GM06990 (cell line): ENCODE measurements around the gene CAMTA1.

ENCODE experiments used
- DNase-seq: peaks from one replicate; pipeline ENCODE4 v3.0.0-alpha.2; 2011; ENCODE audit not compliant: insufficient read length; ENCODE audit errors: extremely low read depth
- H3K27me3 ChIP-seq: replicated peaks from 2 replicates; pipeline ENCODE4 v1.6.0; 2011; ENCODE audit warnings: low read length; ENCODE audit not compliant: control insufficient read depth, insufficient read depth
- H3K36me3 ChIP-seq: 2 replicates; pipeline ENCODE4 v1.5.1; 2011; ENCODE audit warnings: low read length; ENCODE audit not compliant: control insufficient read depth, insufficient read depth
- H3K4me3 ChIP-seq: replicated peaks from 2 replicates; pipeline ENCODE4 v1.5.1; 2011; ENCODE audit warnings: low read depth, mild to moderate bottlenecking, control low read depth, low read length
- TF ChIP-seq, protein P1 (sequence below): IDR thresholded peaks from 2 replicates; pipeline ENCODE4 v1.5.1; 2011; ENCODE audit warnings: low read length, control low read depth, mild to moderate bottlenecking, inconsistent platforms; ENCODE audit not compliant: insufficient read depth, poor library complexity, severe bottlenecking

Gene CAMTA1

GRCh38 chr1:6873298-6874015 lies 88.2 kb downstream of the CAMTA1 start:
- DNase-seq, result no peak
- peaks cover 4% of the 10 kb centered on the region; the same call in 1 of the 2 replicates for H3K36me3 ChIP-seq
- H3K27me3 ChIP-seq, result no peaks in the 10 kb centered on the region
- TF ChIP-seq, protein P1, sequence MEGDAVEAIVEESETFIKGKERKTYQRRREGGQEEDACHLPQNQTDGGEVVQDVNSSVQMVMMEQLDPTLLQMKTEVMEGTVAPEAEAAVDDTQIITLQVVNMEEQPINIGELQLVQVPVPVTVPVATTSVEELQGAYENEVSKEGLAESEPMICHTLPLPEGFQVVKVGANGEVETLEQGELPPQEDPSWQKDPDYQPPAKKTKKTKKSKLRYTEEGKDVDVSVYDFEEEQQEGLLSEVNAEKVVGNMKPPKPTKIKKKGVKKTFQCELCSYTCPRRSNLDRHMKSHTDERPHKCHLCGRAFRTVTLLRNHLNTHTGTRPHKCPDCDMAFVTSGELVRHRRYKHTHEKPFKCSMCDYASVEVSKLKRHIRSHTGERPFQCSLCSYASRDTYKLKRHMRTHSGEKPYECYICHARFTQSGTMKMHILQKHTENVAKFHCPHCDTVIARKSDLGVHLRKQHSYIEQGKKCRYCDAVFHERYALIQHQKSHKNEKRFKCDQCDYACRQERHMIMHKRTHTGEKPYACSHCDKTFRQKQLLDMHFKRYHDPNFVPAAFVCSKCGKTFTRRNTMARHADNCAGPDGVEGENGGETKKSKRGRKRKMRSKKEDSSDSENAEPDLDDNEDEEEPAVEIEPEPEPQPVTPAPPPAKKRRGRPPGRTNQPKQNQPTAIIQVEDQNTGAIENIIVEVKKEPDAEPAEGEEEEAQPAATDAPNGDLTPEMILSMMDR, result no peak
- H3K4me3 ChIP-seq, result no peak overlapping the region

- H3K4me3 ChIP-seq, result no peak overlapping the region
- no peak for DNase-seq
- no peaks in the 10 kb centered on the region for H3K27me3 ChIP-seq
- peaks cover 4% of the 10 kb centered on the region; the same call in 1 of the 2 replicates for H3K36me3 ChIP-seq
- TF ChIP-seq, protein P1, result no peak
Measured at GRCh38 chr1:6874298-6874697, 89.0 kb downstream of the CAMTA1 start.

- no peak for DNase-seq
- H3K4me3 ChIP-seq, result no peak overlapping the region
- no peaks in the 10 kb centered on the region for H3K27me3 ChIP-seq
- H3K36me3 ChIP-seq, result no peaks in the 10 kb centered on the region; the same call in 1 of the 2 replicates
- TF ChIP-seq, protein P1, result no peak
Measured at GRCh38 chr1:6880951-6881690, 95.9 kb downstream of the CAMTA1 start.

GRCh38 chr1:6882414-6882813 lies 97.2 kb downstream of the CAMTA1 start:
- TF ChIP-seq, protein P1, result no peak
- H3K27me3 ChIP-seq, result no peaks in the 10 kb centered on the region
- no peaks in the 10 kb centered on the region; the same call in 1 of the 2 replicates for H3K36me3 ChIP-seq
- no peak for DNase-seq
- H3K4me3 ChIP-seq, result no peak overlapping the region

GRCh38 chr1:6884652-6885153 lies 99.4 kb downstream of the CAMTA1 start:
- no peak overlapping the region for H3K4me3 ChIP-seq
- TF ChIP-seq, protein P1, result no peak
- H3K27me3 ChIP-seq, result no peaks in the 10 kb centered on the region

More at GRCh38 chr1:6884652-6885153, 99.4 kb downstream of the CAMTA1 start:
- no peak for DNase-seq
- H3K36me3 ChIP-seq, result no peaks in the 10 kb centered on the region; the same call in 1 of the 2 replicates
